Upper lobe of left lung (tissue), 6 donors: ENCODE measurements around the gene SH3GL3. TPM values are rescaled to one million over a fixed set of nuclear protein-coding genes. Genes with fewer than 3 reads are reported as not detected.

Experiments used
- ATAC-seq, 2 donors: fragments of 200-7000 bp; cut with Tn5 transposase; one replicate each; pipeline ENCODE4 v1.9.1; 2022; ENCODE audit warnings: mild to moderate bottlenecking in 2 of 2, moderate library complexity in 2 of 2; ENCODE audit not compliant: low FRiP score in 2 of 2
- DNase-seq, 2 donors: peaks; one replicate each; pipeline ENCODE4 v3.0.0-alpha.2; 2019 to 2020
- H3K27ac ChIP-seq, 4 donors: fragments of 200-600 bp; sonication (generic); one replicate each; pipeline ENCODE4 v1.5.1; 2016 to 2019
- H3K27me3 ChIP-seq, 4 donors: fragments of 200-600 bp; sonication (generic); one replicate each; pipeline ENCODE4 v1.5.1; 2017 to 2019
- H3K36me3 ChIP-seq, 4 donors: fragments of 200-600 bp; sonication (generic); one replicate each; pipeline ENCODE4 v1.5.1; 2016 to 2019
- H3K4me1 ChIP-seq, 4 donors: fragments of 200-600 bp; sonication (generic); one replicate each; pipeline ENCODE4 v1.5.1; 2018 to 2019
- H3K4me3 ChIP-seq, 4 donors: fragments of 200-600 bp; sonication (generic); one replicate each; pipeline ENCODE4 v1.5.1; 2017 to 2019; ENCODE audit warnings: mild to moderate bottlenecking in 2 of 4, moderate library complexity in 1 of 4
- H3K9me3 ChIP-seq, 4 donors: fragments of 200-600 bp; sonication (generic); one replicate each; pipeline ENCODE4 v1.5.1; 2018 to 2019
- EP300 ChIP-seq, 4 donors: sonication (generic); formaldehyde crosslinking; IDR thresholded peaks; one replicate each; pipeline ENCODE4 v1.5.1; 2017; ENCODE audit warnings: antibody characterized with exemption in 4 of 4, control low read depth in 2 of 4
- POLR2A ChIP-seq, 4 donors: fragments of 450-650 bp; IDR thresholded peaks; one replicate each; pipeline ENCODE4 v1.5.1; 2016 to 2017; ENCODE audit warnings: antibody characterized with exemption in 4 of 4, mild to moderate bottlenecking in 2 of 4
- POLR2AphosphoS5 ChIP-seq, 2 donors: sonication (generic); formaldehyde crosslinking; IDR thresholded peaks; one replicate each; pipeline ENCODE4 v1.5.1; 2017; ENCODE audit warnings: antibody characterized with exemption in 2 of 2
- WGBS, 2 donors: methylation state at CpG; one replicate each; pipeline ENCODE4 v1.1.5; 2017 to 2018; 5-methylcytosine and 5-hydroxymethylcytosine counted together
- total RNA-seq, 6 donors: library from RNA; depleted of rRNA in 4 of 6; stranded (reverse); fragments of >200 nt in 4 of 6; gene quantifications; one replicate each; pipeline versions ENCODE4 v1.1.0 to v1.2.1, GENCODE V29; 2016 to 2021
- TF ChIP-seq, protein P1 (sequence below), 6 experiments: fragments of 450-650 bp in 4 of 6; fragments of 200-600 bp in 2 of 6; sonication (generic) in 2 of 6; IDR thresholded peaks; one replicate each; pipeline ENCODE4 v1.5.1; 2016 to 2019; ENCODE audit warnings: antibody characterized with exemption in 6 of 6
- donor health status: DM: no; HTN: no; CAD: no; lungs with moderate emphysema.
- donor health status: DM: no; HTN: yes; CAD: no; lungs with severe emphysema.

SH3GL3 gene
- total RNA-seq, 6 donors from 2014 or later: 1.8 to 5.5 (median 2.2) TPM; not detected in 1

DNA sequence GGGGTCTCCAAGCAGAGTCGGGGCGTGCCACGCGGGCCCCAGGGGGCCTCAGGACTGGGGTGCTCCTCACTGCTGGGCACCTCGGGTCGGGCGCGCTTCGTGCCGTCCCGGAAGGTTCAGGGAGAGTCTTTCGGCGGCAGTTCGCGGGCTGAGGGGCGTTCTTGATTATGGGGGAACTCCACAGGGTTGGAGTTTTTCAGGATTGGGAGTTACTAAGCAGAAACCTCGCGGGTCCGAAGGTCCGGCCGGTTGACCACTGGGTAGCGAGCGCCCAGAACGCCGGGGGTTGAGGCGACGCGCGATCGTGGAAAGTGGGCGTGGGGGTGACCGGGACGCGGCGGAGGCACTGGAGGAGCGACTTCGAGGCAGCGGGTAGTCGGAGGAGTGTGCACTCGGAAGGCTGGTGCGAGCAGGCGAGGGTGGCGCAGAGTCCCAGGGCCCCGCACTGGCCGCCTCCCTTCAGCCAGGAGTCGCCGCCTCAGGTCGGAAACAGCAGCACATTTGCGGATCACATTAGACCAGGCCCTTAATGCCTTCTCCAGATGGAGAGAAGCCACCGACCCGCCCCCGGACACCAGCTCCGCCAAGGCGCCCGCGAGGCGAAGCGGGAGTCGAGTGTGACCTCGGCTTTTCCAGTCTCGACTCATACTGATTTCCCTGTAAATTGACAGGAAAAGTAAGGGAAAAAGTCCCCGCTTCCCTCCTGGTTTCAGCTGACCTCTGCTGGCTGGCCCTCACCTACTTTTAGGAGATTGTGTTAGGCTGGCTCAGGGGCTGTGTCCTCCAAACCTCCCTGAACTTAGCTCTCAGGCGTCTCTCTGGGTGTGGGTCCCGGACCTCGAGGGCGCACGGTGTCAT lies 207.5 kb downstream of the SH3GL3 start:
- ATAC-seq: peak in 1 of 2 donors; percentile 56
- DNase-seq: peak in 1 of 2 donors; percentile 81
- 12% methylated on average over 54 of the region's 67 CpGs; no CpG with 5 or more reads in 1 of the 2 donors for WGBS, 2 donors
- TF ChIP-seq EP300 (IDR thresholded peaks at IDR 0.05) (no peak), POLR2A (IDR thresholded peaks at IDR 0.05) (no peak), POLR2AphosphoS5 (IDR thresholded peaks at IDR 0.05) (no peak)
- TF ChIP-seq, protein P1, sequence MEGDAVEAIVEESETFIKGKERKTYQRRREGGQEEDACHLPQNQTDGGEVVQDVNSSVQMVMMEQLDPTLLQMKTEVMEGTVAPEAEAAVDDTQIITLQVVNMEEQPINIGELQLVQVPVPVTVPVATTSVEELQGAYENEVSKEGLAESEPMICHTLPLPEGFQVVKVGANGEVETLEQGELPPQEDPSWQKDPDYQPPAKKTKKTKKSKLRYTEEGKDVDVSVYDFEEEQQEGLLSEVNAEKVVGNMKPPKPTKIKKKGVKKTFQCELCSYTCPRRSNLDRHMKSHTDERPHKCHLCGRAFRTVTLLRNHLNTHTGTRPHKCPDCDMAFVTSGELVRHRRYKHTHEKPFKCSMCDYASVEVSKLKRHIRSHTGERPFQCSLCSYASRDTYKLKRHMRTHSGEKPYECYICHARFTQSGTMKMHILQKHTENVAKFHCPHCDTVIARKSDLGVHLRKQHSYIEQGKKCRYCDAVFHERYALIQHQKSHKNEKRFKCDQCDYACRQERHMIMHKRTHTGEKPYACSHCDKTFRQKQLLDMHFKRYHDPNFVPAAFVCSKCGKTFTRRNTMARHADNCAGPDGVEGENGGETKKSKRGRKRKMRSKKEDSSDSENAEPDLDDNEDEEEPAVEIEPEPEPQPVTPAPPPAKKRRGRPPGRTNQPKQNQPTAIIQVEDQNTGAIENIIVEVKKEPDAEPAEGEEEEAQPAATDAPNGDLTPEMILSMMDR (IDR thresholded peaks at IDR 0.05): no peak
- peak overlapping the region; percentile 38 to 66 (median 58) for H3K27ac ChIP-seq
- H3K9me3 ChIP-seq: no peaks in the 10 kb centered on the region
- H3K36me3 ChIP-seq: no peaks in the 10 kb centered on the region
- H3K4me3 ChIP-seq: peak overlapping the region; percentile 27 to 57 (median 46)
- peaks cover 0 to 14% (median 0%) of the 10 kb centered on the region in 4 donors for H3K27me3 ChIP-seq
- H3K4me1 ChIP-seq: peaks cover 0 to 18% (median 8%) of the 10 kb centered on the region in 4 donors

DNA sequence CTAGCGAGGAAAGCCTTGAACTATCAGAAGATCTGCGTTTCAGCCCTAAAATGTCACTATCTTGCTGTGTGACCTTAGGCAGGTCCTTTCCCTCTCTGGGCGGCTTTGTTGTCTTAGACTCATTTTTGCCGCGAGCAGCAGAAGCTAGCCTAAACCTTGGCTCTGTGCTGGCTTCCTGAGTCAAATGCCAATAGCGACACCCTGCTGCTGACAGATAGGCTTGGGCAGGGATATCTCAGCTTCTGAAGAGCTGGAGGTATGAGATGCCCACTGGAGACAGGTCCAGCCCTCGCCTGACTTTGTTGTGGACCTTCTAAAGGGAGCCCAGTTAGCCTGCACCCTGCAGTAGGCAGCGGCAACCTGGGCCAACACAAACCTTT lies 208.1 kb downstream of the SH3GL3 start:
- H3K27me3 ChIP-seq: peaks cover 0 to 14% (median 0%) of the 10 kb centered on the region in 4 donors
- 81 to 91% methylated on average over 4 to 8 of the region's 8 CpGs for WGBS, 2 donors
- H3K9me3 ChIP-seq: no peaks in the 10 kb centered on the region
- H3K4me1 ChIP-seq: peaks cover 0 to 18% (median 8%) of the 10 kb centered on the region in 4 donors
- no peaks in the 10 kb centered on the region for H3K36me3 ChIP-seq
- no peak for DNase-seq
- peak overlapping the region in 1 of 4 donors; percentile 54 for H3K27ac ChIP-seq
- TF ChIP-seq, protein P1 (IDR thresholded peaks at IDR 0.05): no peak
- no peak for TF ChIP-seq POLR2AphosphoS5 (IDR thresholded peaks at IDR 0.05)
- H3K4me3 ChIP-seq: peak overlapping the region in 3 of 4 donors; percentile 42 to 57 (median 50)
- ATAC-seq: no peak

DNA sequence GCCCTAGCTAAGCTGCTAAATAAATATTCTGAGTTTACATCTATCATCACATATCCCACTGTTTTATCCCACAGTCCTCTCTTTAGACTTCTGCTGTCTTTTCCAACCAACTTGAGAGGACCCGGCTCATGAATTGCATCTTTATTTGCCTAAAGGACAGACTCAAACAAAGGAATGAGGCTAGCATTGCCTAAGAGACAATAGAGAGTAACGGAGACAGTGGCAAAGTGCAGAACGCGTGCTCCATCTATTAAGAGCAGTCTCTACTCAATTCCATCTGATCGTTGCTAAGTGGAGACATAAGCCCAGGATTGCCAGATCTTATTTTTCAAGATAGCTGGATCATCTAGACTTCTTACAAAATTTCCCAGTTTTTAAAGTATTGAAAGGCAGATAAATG lies 209.1 kb downstream of the SH3GL3 start:
- no peak for TF ChIP-seq EP300 (IDR thresholded peaks at IDR 0.05)
- TF ChIP-seq, protein P1 (IDR thresholded peaks at IDR 0.05): no peak
- no peak for TF ChIP-seq POLR2A (IDR thresholded peaks at IDR 0.05)
- TF ChIP-seq POLR2AphosphoS5 (IDR thresholded peaks at IDR 0.05): no peak
- H3K9me3 ChIP-seq: no peaks in the 10 kb centered on the region
- H3K27ac ChIP-seq: no peak overlapping the region
- H3K27me3 ChIP-seq: peaks cover 0 to 14% (median 0%) of the 10 kb centered on the region in 4 donors
- H3K36me3 ChIP-seq: no peaks in the 10 kb centered on the region
- DNase-seq (no peak), ATAC-seq (no peak)
- WGBS, 2 donors: 72 to 74% methylated on average over 5 of the region's 5 CpGs
- H3K4me3 ChIP-seq: no peak overlapping the region
- H3K4me1 ChIP-seq: peaks cover 0 to 18% (median 8%) of the 10 kb centered on the region in 4 donors

DNA sequence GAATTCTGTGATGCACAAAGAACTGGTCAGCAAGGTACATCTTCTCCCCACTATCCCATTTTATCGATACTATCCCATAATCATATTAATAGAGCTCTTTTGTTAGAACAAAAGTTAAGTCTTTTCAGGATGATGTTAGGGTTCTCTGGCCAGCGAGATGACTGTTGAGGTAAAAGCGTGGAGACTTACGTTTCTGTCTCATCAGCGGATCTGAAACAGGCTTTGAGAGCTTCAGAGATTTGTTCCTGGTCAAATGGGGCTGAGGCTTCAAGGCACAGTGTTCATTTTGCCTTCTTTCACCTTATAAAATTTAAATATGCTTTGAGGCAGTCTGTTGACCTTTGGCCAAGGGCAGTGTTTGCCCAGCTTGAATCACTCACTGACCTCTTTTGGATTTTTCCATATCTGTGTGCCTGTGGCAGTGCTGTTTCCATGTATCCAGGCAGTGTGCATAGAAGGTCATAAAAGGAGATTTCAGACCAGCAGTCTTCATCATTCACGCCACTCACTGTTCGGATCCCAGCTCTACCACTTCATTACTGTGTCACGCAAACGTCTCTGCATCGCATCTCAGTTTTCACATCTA lies 209.9 kb downstream of the SH3GL3 start:
- ATAC-seq (no peak), DNase-seq (no peak)
- no peaks in the 10 kb centered on the region for H3K36me3 ChIP-seq
- no peaks in the 10 kb centered on the region for H3K9me3 ChIP-seq
- H3K27me3 ChIP-seq: peaks cover 0 to 14% (median 0%) of the 10 kb centered on the region in 4 donors
- peak overlapping the region in 1 of 4 donors; percentile 7 for H3K27ac ChIP-seq
- 86 to 89% methylated on average over 10 of the region's 10 CpGs for WGBS, 2 donors
- TF ChIP-seq, protein P1 (IDR thresholded peaks at IDR 0.05): no peak
- no peak for TF ChIP-seq POLR2A (IDR thresholded peaks at IDR 0.05)
- H3K4me3 ChIP-seq: no peak overlapping the region
- peaks cover 0 to 18% (median 8%) of the 10 kb centered on the region in 4 donors for H3K4me1 ChIP-seq
